Chondrocyte (in vitro differentiated cells): ENCODE data around the gene CLEC16A. TPM values are rescaled to one million over a fixed set of nuclear protein-coding genes. Genes with fewer than 3 reads are reported as not detected.
A peak's percentile ranks its signal among the peaks of the same experiment; 100 is the strongest.

Experiments used
- DNase-seq: peaks from one replicate; pipeline ENCODE4 v3.0.0; 2021; ENCODE audit warnings: mixed read lengths, low spot score
- H3K27ac Mint-ChIP-seq: one replicate; pipeline ENCODE4 v1.8.0; 2021; ENCODE audit warnings: mild to moderate bottlenecking, moderate library complexity, mixed read lengths; ENCODE audit not compliant: unreplicated experiment
- H3K27me3 Mint-ChIP-seq: 2 replicates; pipeline ENCODE4 v1.8.0; 2021; ENCODE audit warnings: low read depth, mixed read lengths
- H3K36me3 Mint-ChIP-seq: 2 replicates; pipeline ENCODE4 v1.8.0; 2021; ENCODE audit warnings: low read depth, mixed read lengths
- H3K4me1 Mint-ChIP-seq: 2 replicates; pipeline ENCODE4 v1.8.0; 2021; ENCODE audit warnings: low read depth, mild to moderate bottlenecking, mixed read lengths
- H3K4me3 Mint-ChIP-seq: one replicate; pipeline ENCODE4 v1.8.0; 2021; ENCODE audit warnings: mild to moderate bottlenecking, moderate library complexity, mixed read lengths; ENCODE audit not compliant: unreplicated experiment
- H3K9me3 Mint-ChIP-seq: 2 replicates; pipeline ENCODE4 v1.8.0; 2021; ENCODE audit warnings: low read depth, mixed read lengths
- CTCF ChIP-seq: fragments of 200-600 bp; sonication (generic); IDR thresholded peaks from 2 replicates; pipeline ENCODE4 v1.5.0; 2021; ENCODE audit warnings: antibody characterized with exemption, mild to moderate bottlenecking, moderate library complexity
- long read RNA-seq: library from polyadenylated mRNA; stranded (forward); transcript quantifications from one replicate; pipeline ENCODE4 v2.0.0, GENCODE V29; 2021
- total RNA-seq: library from RNA; stranded (reverse); gene quantifications from 3 replicates; pipeline ENCODE4 v1.2.1, GENCODE V29; 2021

The CLEC16A gene
- 17.9 to 23.1 TPM (median 19.4 TPM) in 3 replicates for total RNA-seq
- long read RNA-seq, partial matches to known transcripts, result 13 of 17 reads
- long read RNA-seq, other reads (novel, unspliced or antisense), result 4 of 17 reads

- TF ChIP-seq CTCF, result peak; percentile 35
- H3K27me3 Mint-ChIP-seq, result no peaks in the 10 kb centered on the region
- peaks cover 72% of the 10 kb centered on the region for H3K4me1 Mint-ChIP-seq
- peaks cover 4% of the 10 kb centered on the region for H3K36me3 Mint-ChIP-seq
- H3K4me3 Mint-ChIP-seq, result peak within 1 kb of the TSS; percentile 83
- peak; percentile 99 for DNase-seq
- peak within 1 kb of the TSS; percentile 85 for H3K27ac Mint-ChIP-seq
- no peaks in the 10 kb centered on the region for H3K9me3 Mint-ChIP-seq
Measured at GRCh38 chr16:10944249-10945064, at the start of gene CLEC16A. Gene CLEC16A, plus strand, starts transcription at chr16:10944564. Its CDS starts 154 bp downstream, at chr16:10944718.

DNA sequence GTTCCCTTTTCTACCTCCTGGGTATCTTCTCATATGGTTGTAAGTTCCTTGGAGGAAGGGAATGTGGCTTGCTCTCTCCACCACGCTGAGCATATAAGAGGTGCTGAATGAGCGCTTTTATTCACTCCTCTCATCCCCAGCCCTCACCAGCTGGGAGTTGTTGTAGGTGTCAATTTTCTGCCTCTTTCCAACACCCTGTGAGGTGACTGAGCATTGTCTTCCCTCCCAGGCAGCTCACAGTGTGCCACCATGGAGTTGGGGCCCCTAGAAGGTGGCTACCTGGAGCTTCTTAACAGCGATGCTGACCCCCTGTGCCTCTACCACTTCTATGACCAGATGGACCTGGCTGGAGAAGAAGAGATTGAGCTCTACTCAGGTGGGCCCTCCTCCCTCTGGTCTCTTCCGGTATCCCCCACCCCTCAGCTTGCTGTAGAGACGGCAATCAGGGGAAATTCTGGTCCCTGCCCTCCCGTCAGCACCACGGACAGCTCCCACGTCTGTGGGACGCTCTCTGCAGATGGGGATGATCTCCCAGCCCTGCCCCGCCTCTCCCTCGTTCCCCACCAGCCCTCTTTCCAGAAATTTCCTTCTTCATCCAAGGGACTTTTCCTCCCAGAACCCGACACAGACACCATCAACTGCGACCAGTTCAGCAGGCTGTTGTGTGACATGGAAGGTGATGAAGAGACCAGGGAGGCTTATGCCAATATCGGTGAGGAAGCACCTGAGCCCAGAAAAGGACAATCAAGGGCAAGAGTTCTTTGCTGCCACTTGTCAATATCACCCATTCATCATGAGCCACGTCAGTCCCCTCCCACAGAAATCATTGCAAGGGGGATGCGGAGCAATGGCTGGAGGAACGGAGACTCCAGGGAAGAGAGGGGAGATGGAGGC is 49.1 kb upstream of the CLEC16A start:
- no peak overlapping the region for H3K27ac Mint-ChIP-seq

GRCh38 chr16:10896165-10896564 is 48.2 kb upstream of the CLEC16A start:
- DNase-seq, result no peak
- H3K27me3 Mint-ChIP-seq, result peaks cover 31% of the 10 kb centered on the region

More for the DNA sequence above, 49.1 kb upstream of the CLEC16A start:
- TF ChIP-seq CTCF, result no peak
- H3K36me3 Mint-ChIP-seq, result no peaks in the 10 kb centered on the region
- no peaks in the 10 kb centered on the region for H3K4me1 Mint-ChIP-seq
- no peaks in the 10 kb centered on the region for H3K9me3 Mint-ChIP-seq
- no peak for DNase-seq
- H3K4me3 Mint-ChIP-seq, result no peak overlapping the region
- peaks cover 26% of the 10 kb centered on the region for H3K27me3 Mint-ChIP-seq

DNA sequence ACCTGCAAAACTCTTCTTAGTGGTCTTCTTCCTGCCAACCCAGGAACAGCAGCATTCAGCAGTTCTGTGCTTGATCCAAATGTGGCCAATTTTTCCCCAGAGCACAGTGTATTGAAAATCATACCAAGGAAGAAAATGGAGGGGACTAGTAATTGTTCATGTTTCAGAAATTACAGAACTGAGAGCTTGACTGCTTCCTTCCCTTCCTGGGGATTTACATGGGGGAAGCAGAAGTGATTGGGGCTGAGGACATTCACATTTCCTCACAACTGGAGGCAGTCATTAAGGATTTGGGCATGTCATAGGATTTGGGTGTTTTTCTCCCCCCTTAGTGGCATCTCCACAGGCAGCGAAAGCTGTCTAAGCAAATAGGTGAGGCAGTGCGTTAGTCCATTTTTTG is 47.6 kb upstream of the CLEC16A start:
- no peak overlapping the region for H3K27ac Mint-ChIP-seq
- peaks cover 32% of the 10 kb centered on the region for H3K27me3 Mint-ChIP-seq
- no peak for DNase-seq
- no peaks in the 10 kb centered on the region for H3K36me3 Mint-ChIP-seq
- TF ChIP-seq CTCF, result no peak
- no peaks in the 10 kb centered on the region for H3K4me1 Mint-ChIP-seq
- no peaks in the 10 kb centered on the region for H3K9me3 Mint-ChIP-seq
- H3K4me3 Mint-ChIP-seq, result no peak overlapping the region

More at GRCh38 chr16:10896165-10896564, 48.2 kb upstream of the CLEC16A start:
- TF ChIP-seq CTCF, result no peak
- Mint-ChIP-seq H3K9me3 (no peaks in the 10 kb centered on the region), H3K27ac (no peak overlapping the region), H3K4me3 (no peak overlapping the region), H3K36me3 (no peaks in the 10 kb centered on the region), H3K4me1 (no peaks in the 10 kb centered on the region)

- Mint-ChIP-seq H3K9me3 (no peaks in the 10 kb centered on the region), H3K27me3 (peaks cover 32% of the 10 kb centered on the region), H3K36me3 (no peaks in the 10 kb centered on the region), H3K4me1 (no peaks in the 10 kb centered on the region), H3K27ac (no peak overlapping the region), H3K4me3 (no peak overlapping the region)
- DNase-seq, result no peak
- TF ChIP-seq CTCF, result no peak
Measured at GRCh38 chr16:10897134-10897533, 47.2 kb upstream of the CLEC16A start.
